HCT116 (cell line): Measurements from ENCODE around the gene SEPTIN11. TPM values are rescaled to one million over a fixed set of nuclear protein-coding genes. Genes with fewer than 3 reads are reported as not detected.

Experiments
- ATAC-seq: fragments of 200-7000 bp; cut with Tn5 transposase; 2 replicates; pipeline ENCODE4 v1.9.1; 2020; ENCODE audit warnings: mild to moderate bottlenecking, moderate library complexity
- BruUV-seq: library from RNA; stranded (reverse); fragments of 400-500 nt; replicated peaks from 2 replicates; lab custom pipeline; 2021; lab: Mats Ljungman, UMichigan
- CTCF ChIA-PET: fragments of 300-600 bp; sonication (Branson Sonifier 250); formaldehyde crosslinking; loops from one replicate; lab custom pipeline; 2021; ENCODE audit warnings: antibody characterized with exemption; lab: Charles Lee
- POLR2A ChIA-PET: fragments of 300-600, 350-600 bp; sonication (Branson Sonifier 250); formaldehyde crosslinking; loops from one replicate; lab custom pipeline; 2021; ENCODE audit warnings: antibody characterized with exemption; lab: Charles Lee
- RAD21 ChIA-PET, 2 experiments: fragments of 300-600 bp; sonication (Branson Sonifier 250); formaldehyde crosslinking; loops; one replicate each; lab custom pipeline; 2023; ENCODE audit warnings: low total read pairs in 2 of 2; ENCODE audit not compliant: uncharacterized antibody in 2 of 2, unreplicated experiment in 2 of 2, low non-redundant PET in 1 of 2; lab: Charles Lee
- DNase-seq: peaks from one replicate; pipeline ENCODE4 v3.0.0-alpha.2; 2010; ENCODE audit warnings: low read depth, low spot score
- H2AFZ ChIP-seq: fragments of 200-600 bp; shearing (Covaris generic), sonication (generic); 2 replicates; pipeline ENCODE4 v1.6.1; 2017; ENCODE audit warnings: low read depth, mixed run types, mixed read lengths, antibody characterized with exemption, low read length; ENCODE audit not compliant: poor library complexity, severe bottlenecking
- H3K27ac ChIP-seq: 2 replicates; pipeline ENCODE4 v1.5.1; 2012; ENCODE audit warnings: low read depth, low read length
- H3K27me3 ChIP-seq: fragments of 200-600 bp; sonication (generic); 2 replicates; pipeline ENCODE4 v1.6.1; 2016; ENCODE audit warnings: mixed run types, low read length, mixed read lengths; ENCODE audit not compliant: insufficient read depth
- H3K36me3 ChIP-seq, 2 experiments: fragments of 200-500 bp in 1 of 2; fragments of 200-600 bp in 1 of 2; sonication (Bioruptor generic) in 1 of 2; sonication (generic) in 1 of 2; 2 replicates each; pipeline versions ENCODE4 v1.5.1 to v1.6.1; 2014 to 2016; ENCODE audit warnings: low read length in 2 of 2, inconsistent platforms in 1 of 2, mixed read lengths in 1 of 2, mixed run types in 1 of 2; ENCODE audit not compliant: insufficient read depth in 2 of 2, control insufficient read depth in 1 of 2
- H3K4me1 ChIP-seq, 2 experiments: fragments of 200-600 bp in 1 of 2; sonication (generic) in 1 of 2; 2 replicates each; pipeline versions ENCODE4 v1.5.1 to v1.6.1; 2012 to 2017; ENCODE audit warnings: low read length in 2 of 2, inconsistent platforms in 1 of 2, mild to moderate bottlenecking in 1 of 2, mixed read lengths in 1 of 2, mixed run types in 1 of 2, moderate library complexity in 1 of 2; ENCODE audit not compliant: insufficient read depth in 2 of 2, control insufficient read depth in 1 of 2
- H3K4me2 ChIP-seq: fragments of 200-600 bp; sonication (generic); 2 replicates; pipeline ENCODE4 v1.6.1; 2017; ENCODE audit warnings: mixed run types, low read length, mixed read lengths
- H3K4me3 ChIP-seq, 2 experiments: fragments of 200-600 bp in 1 of 2; sonication (generic) in 1 of 2; replicated peaks in 1 of 2; 2 replicates each; pipeline ENCODE4 v1.5.1; 2011 to 2016; ENCODE audit warnings: low read length in 2 of 2, control low read depth in 1 of 2, low read depth in 1 of 2, mild to moderate bottlenecking in 1 of 2, mixed read lengths in 1 of 2, mixed run types in 1 of 2
- H3K79me2 ChIP-seq: fragments of 200-600 bp; sonication (generic); 2 replicates; pipeline ENCODE4 v1.6.1; 2017; ENCODE audit warnings: mild to moderate bottlenecking, mixed run types, low read length, moderate library complexity, mixed read lengths; ENCODE audit not compliant: insufficient read depth
- H3K9ac ChIP-seq: fragments of 200-600 bp; sonication (generic); 2 replicates; pipeline ENCODE4 v1.6.1; 2016; ENCODE audit warnings: low read length, mixed read lengths
- H3K9me2 ChIP-seq: fragments of 200-600 bp; sonication (generic), shearing (Covaris generic); 2 replicates; pipeline ENCODE4 v1.6.1; 2017; ENCODE audit warnings: mixed run types, mild to moderate bottlenecking, moderate library complexity; ENCODE audit not compliant: insufficient read depth
- H3K9me3 ChIP-seq, 2 experiments: fragments of 200-500 bp in 1 of 2; fragments of 200-600 bp in 1 of 2; sonication (Bioruptor generic) in 1 of 2; sonication (generic) in 1 of 2; 2 replicates each; pipeline ENCODE4 v1.6.1; 2014 to 2017; ENCODE audit warnings: low read length in 2 of 2, mixed read lengths in 2 of 2, inconsistent platforms in 1 of 2, low read depth in 1 of 2, mild to moderate bottlenecking in 1 of 2, mixed run types in 1 of 2, moderate library complexity in 1 of 2; ENCODE audit not compliant: control insufficient read depth in 1 of 2, insufficient read depth in 1 of 2
- H4K20me1 ChIP-seq: fragments of 200-600 bp; sonication (generic), shearing (Covaris generic); 2 replicates; pipeline ENCODE4 v1.6.1; 2017; ENCODE audit warnings: mixed run types, mild to moderate bottlenecking, moderate library complexity; ENCODE audit not compliant: insufficient read depth
- ATF3 ChIP-seq: IDR thresholded peaks from 2 replicates; pipeline ENCODE4 v1.6.1; 2012
- CTCF ChIP-seq, 3 experiments: fragments of 200-600 bp in 1 of 3; sonication (generic) in 1 of 3; IDR thresholded peaks in 2 of 3; conservative IDR thresholded peaks in 1 of 3; 2 replicates each; pipeline ENCODE4 v1.5.1; 2012 to 2017; ENCODE audit warnings: low read depth in 2 of 3, low read length in 2 of 3, antibody characterized with exemption in 1 of 3, borderline replicate concordance in 1 of 3, control low read depth in 1 of 3, mild to moderate bottlenecking in 1 of 3, mixed read lengths in 1 of 3, mixed run types in 1 of 3, moderate library complexity in 1 of 3; ENCODE audit not compliant: insufficient read depth in 1 of 3
- POLR2AphosphoS5 ChIP-seq: IDR thresholded peaks from 2 replicates; pipeline ENCODE4 v1.6.1; 2011; ENCODE audit warnings: mild to moderate bottlenecking, low read depth, low read length, moderate library complexity
- TCF7L2 ChIP-seq: IDR thresholded peaks from 2 replicates; pipeline ENCODE4 v1.7.0; 2011; ENCODE audit warnings: borderline replicate concordance, inconsistent platforms; ENCODE audit not compliant: insufficient read depth, insufficient read length; ENCODE audit errors: extremely low read depth
- ZFX ChIP-seq: fragments of 450-650 bp; IDR thresholded peaks from 2 replicates; pipeline ENCODE4 v1.6.1; 2017
- ZNF274 ChIP-seq: fragments of 200-500 bp; sonication (Bioruptor generic); IDR thresholded peaks from 2 replicates; pipeline ENCODE4 v1.6.1; 2014; ENCODE audit warnings: mild to moderate bottlenecking, low read depth, low read length, inconsistent platforms
- intact Hi-C: fragments of 100-400 bp; cut with micrococcal nuclease; formaldehyde crosslinking; loops from 2 replicates; pipeline ENCODE4 v1.10.0; 2022
- total RNA-seq: library from RNA; stranded (reverse); gene quantifications from one replicate; pipeline ENCODE4 v1.2.1, GENCODE V29; 2021; ENCODE audit not compliant: unreplicated experiment

The SEPTIN11 gene
- total RNA-seq, 1 experiment from 2014 or later: 94.4 TPM

GRCh38 chr4:76990288-76991080, 40.9 kb downstream of the SEPTIN11 start (continued):
- no peak for TF ChIP-seq CTCF (IDR thresholded peaks at IDR 0.05 in 2 of 3, conservative IDR thresholded peaks at IDR 0.05 in 1 of 3; ENCODE audit: borderline replicate concordance in 1 of 3, insufficient read depth in 1 of 3, low read depth in 2 of 3, low read length in 2 of 3)

GRCh38 chr4:76991161-76991660, 41.7 kb downstream of the SEPTIN11 start:
- RAD21 ChIA-PET: no interaction called here
- Histone ChIP-seq H3K27me3 (no peaks in the 10 kb centered on the region), H3K4me3 (no peak overlapping the region), H3K36me3 (no peaks in the 10 kb centered on the region), H4K20me1 (no peaks in the 10 kb centered on the region), H3K79me2 (peaks cover 36% of the 10 kb centered on the region), H3K9ac (no peak overlapping the region), H3K9me3 (no peaks in the 10 kb centered on the region), H3K27ac (no peak overlapping the region), H3K4me1 (no peaks in the 10 kb centered on the region), H2AFZ (no peak overlapping the region), H3K9me2 (no peaks in the 10 kb centered on the region), H3K4me2 (no peak overlapping the region)
- DNase-seq (no peak), ATAC-seq (no peak)
- TF ChIP-seq TCF7L2: no peak
- no peak for TF ChIP-seq POLR2AphosphoS5
- no peak for TF ChIP-seq ZNF274
- no peak for TF ChIP-seq ATF3
- TF ChIP-seq ZFX: no peak
- POLR2A ChIA-PET: no interaction called here
- intact Hi-C loops: no loop called here
- CTCF ChIA-PET: no interaction called here
- BruUV-seq: no TSS peak
